ENCODE measurements around the gene SLC5A2. TPM values are rescaled to one million over a fixed set of nuclear protein-coding genes. Genes with fewer than 3 reads are reported as not detected.

Gene SLC5A2
- total RNA-seq, 1 experiment from 2014 or later = 0.13 TPM

DNA sequence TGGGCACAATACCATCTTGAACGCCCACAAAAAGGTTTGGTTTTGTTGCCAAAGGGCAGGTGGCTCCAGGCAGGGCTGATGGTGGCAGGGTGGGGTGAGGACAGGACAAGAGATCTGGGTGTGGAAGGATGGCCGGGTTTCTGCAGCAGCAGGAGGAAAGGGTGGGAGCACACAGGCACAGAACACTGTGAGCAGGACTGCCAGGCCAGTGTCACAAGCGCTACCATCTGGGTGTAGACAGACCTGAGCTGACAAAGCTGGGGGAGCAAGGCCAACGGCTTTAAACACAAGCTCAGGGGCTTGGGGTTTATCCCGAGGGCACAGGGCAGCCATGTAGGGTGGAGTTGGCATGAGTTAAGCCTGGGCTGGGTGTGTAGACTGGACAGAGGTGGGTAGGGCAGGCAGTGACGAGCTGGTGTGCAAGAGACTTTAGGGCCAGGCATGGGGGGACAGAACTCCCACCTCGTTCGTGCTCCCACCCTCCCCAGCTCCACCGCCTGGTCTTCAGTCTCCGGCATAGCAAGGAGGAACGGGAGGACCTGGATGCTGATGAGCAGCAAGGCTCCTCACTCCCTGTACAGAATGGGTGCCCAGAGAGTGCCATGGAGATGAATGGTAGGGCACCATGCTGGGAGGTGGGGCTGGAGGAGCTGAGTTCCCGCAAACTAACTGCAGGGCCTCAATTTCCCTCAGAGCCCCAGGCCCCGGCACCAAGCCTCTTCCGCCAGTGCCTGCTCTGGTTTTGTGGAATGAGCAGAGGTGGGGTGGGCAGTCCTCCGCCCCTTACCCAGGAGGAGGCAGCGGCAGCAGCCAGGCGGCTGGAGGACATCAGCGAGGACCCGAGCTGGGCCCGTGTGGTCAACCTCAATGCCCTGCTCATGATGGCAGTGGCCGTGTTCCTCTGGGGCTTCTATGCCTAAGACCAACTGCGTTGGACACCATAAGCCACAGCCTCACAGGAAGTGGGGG is 7.0 kb downstream of the SLC5A2 start:
- POLR2A ChIA-PET (ENCODE audit: unreplicated experiment) = interaction anchor here (0.6 kb wide), 1 partner anchor 372 kb away, joined by 3 read pairs; the partner anchor contains the start of gene KAT8
- TF ChIP-seq, protein P1, sequence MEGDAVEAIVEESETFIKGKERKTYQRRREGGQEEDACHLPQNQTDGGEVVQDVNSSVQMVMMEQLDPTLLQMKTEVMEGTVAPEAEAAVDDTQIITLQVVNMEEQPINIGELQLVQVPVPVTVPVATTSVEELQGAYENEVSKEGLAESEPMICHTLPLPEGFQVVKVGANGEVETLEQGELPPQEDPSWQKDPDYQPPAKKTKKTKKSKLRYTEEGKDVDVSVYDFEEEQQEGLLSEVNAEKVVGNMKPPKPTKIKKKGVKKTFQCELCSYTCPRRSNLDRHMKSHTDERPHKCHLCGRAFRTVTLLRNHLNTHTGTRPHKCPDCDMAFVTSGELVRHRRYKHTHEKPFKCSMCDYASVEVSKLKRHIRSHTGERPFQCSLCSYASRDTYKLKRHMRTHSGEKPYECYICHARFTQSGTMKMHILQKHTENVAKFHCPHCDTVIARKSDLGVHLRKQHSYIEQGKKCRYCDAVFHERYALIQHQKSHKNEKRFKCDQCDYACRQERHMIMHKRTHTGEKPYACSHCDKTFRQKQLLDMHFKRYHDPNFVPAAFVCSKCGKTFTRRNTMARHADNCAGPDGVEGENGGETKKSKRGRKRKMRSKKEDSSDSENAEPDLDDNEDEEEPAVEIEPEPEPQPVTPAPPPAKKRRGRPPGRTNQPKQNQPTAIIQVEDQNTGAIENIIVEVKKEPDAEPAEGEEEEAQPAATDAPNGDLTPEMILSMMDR (conservative IDR thresholded peaks at IDR 0.05) = no peak
- no peak for TF ChIP-seq EZH2 (IDR thresholded peaks at IDR 0.05; ENCODE audit: low read depth)

DNA sequence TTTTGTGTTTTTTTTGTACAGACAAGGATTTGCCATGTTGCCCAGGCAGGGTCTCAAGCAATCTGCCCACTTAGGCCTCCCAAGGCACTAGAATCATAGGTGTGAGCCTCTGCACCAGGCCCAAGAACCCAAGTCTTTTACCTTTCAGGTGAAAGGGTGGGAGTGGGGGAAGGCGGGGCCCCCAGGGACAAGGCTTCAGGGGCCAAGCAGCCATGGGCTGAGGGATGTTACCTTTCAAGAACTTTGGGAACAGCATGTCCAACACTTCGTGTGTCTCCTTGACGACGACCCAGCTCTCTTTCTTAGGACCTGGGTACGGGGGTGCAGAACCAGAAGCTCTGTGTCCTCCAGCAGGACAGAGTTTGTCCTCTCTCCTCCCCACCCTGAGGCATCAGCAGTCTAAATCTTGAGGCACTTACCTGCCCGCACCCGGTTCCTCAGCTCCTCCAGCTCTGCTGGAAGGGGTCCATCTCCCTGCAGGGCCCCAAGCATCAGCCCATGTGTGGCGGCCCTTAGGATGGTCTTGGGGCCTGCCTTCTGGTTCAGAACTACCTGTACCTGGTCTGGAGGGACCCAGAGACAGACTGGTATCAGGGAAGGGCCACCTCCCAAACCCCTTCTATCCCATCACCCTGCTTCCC is 9.0 kb downstream of the SLC5A2 start:
- Histone ChIP-seq H3K36me3 (ENCODE audit: low read depth) (no peaks in the 10 kb centered on the region), H3K4me2 (no peak overlapping the region), H3F3A (ENCODE audit: insufficient read depth, low read depth) (no peaks in the 10 kb centered on the region; the same call in 1 of the 2 replicates), H4K20me1 (ENCODE audit: insufficient read depth) (no peaks in the 10 kb centered on the region), H3K4me3 (no peak overlapping the region), H3K4me1 (replicated peaks; ENCODE audit: insufficient read depth) (0 out of 2 replicates have a peak, but pooled peaks cover 8% of the 10 kb centered on the region), H2AFZ (no peak overlapping the region), H3K27me3 (ENCODE audit: insufficient read depth, low read depth) (no peaks in the 10 kb centered on the region), H3K79me2 (ENCODE audit: low read depth) (no peaks in the 10 kb centered on the region), H3K27ac (no peak overlapping the region), H3K9me3 (ENCODE audit: insufficient read depth, low read depth) (no peaks in the 10 kb centered on the region), H3K9me2 (ENCODE audit: insufficient read depth) (no peaks in the 10 kb centered on the region)
- DNase-seq = no peak
- no TSS peak for BruUV-seq (replicated peaks)
- ChIA-PET CTCF (interaction anchor here (0.6 kb wide), 1 partner anchor 223 kb away, joined by 3 read pairs; no protein-coding TSS in a partner anchor), POLR2A (ENCODE audit: unreplicated experiment) (no interaction called here)
- intact Hi-C loops (cut with micrococcal nuclease; ENCODE audit: unreplicated experiment) = no loop called here
- TF ChIP-seq, protein P1 (conservative IDR thresholded peaks at IDR 0.05) = no peak

More for the DNA sequence above, 7.0 kb downstream of the SLC5A2 start:
- Histone ChIP-seq H3K4me3 (no peak overlapping the region), H3K27ac (no peak overlapping the region), H3K9me3 (ENCODE audit: insufficient read depth, low read depth) (no peaks in the 10 kb centered on the region), H3K9me2 (ENCODE audit: insufficient read depth) (no peaks in the 10 kb centered on the region), H3K4me1 (replicated peaks; ENCODE audit: insufficient read depth) (0 out of 2 replicates have a peak, but pooled peaks cover 8% of the 10 kb centered on the region), H3K4me2 (no peak overlapping the region), H4K20me1 (ENCODE audit: insufficient read depth) (no peaks in the 10 kb centered on the region), H3K79me2 (ENCODE audit: low read depth) (no peaks in the 10 kb centered on the region), H3K27me3 (ENCODE audit: insufficient read depth, low read depth) (no peaks in the 10 kb centered on the region), H3K36me3 (ENCODE audit: low read depth) (no peaks in the 10 kb centered on the region), H2AFZ (no peak overlapping the region), H3F3A (ENCODE audit: insufficient read depth, low read depth) (no peaks in the 10 kb centered on the region; the same call in 1 of the 2 replicates)
- intact Hi-C loops (cut with micrococcal nuclease; ENCODE audit: unreplicated experiment) = no loop called here
- CTCF ChIA-PET = interaction anchor here (0.6 kb wide), 1 partner anchor 18 kb away, joined by 4 read pairs; the partner anchor contains the start of gene TGFB1I1
- DNase-seq = no peak
- BruUV-seq (replicated peaks) = TSS peak; percentile 17

DNA sequence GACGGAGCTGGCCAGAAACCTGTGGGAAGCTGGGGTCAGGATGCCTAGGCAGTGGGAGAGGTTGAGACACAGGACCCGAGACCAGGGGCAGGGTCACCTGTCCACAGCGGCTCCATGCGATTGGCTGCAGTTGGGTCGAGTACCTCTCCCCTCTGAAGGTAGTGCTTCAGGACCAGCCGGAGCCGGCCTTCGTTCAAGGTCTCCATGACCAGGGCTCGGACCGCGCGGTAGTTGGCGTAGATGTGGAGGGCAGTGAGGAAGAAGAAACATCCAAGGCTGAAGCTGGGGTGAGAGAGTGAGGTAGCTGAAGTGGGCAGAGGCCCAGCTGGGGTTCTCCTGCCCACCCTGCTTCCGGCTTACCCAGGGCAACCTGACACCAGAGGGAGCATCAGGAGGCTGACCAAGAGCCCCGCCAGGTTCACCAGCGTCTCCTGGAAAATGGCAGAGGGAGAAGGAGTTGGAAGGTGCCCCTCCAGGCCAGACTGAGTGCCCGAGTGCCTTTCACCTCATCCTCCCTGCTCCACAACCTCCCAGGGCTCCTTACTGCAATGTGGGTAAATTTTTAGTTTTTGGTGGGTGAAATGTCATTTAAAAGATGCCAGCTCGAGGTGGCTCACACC is 10.7 kb downstream of the SLC5A2 start:
- TF ChIP-seq, protein P1 (conservative IDR thresholded peaks at IDR 0.05) = no peak
- no peak for TF ChIP-seq EZH2 (IDR thresholded peaks at IDR 0.05; ENCODE audit: low read depth)
- CTCF ChIA-PET = interaction anchor here (0.7 kb wide), 1 partner anchor 365 kb away, joined by 3 read pairs; no protein-coding TSS in a partner anchor

More for the DNA sequence above, 10.7 kb downstream of the SLC5A2 start:
- no peaks in the 10 kb centered on the region for H3K79me2 ChIP-seq (ENCODE audit: low read depth)
- no peaks in the 10 kb centered on the region; the same call in 1 of the 2 replicates for H3F3A ChIP-seq (ENCODE audit: insufficient read depth, low read depth)
- H3K4me3 ChIP-seq = no peak overlapping the region
- no peak overlapping the region for H3K4me2 ChIP-seq
- no TSS peak for BruUV-seq (replicated peaks)
- no peaks in the 10 kb centered on the region for H4K20me1 ChIP-seq (ENCODE audit: insufficient read depth)
- H3K36me3 ChIP-seq (ENCODE audit: low read depth) = no peaks in the 10 kb centered on the region
- no peaks in the 10 kb centered on the region for H3K9me2 ChIP-seq (ENCODE audit: insufficient read depth)
- no peaks in the 10 kb centered on the region for H3K4me1 ChIP-seq (replicated peaks; ENCODE audit: insufficient read depth)
- H2AFZ ChIP-seq = no peak overlapping the region
- H3K27me3 ChIP-seq (ENCODE audit: insufficient read depth, low read depth) = no peaks in the 10 kb centered on the region
- no peak for DNase-seq
- H3K9me3 ChIP-seq (ENCODE audit: insufficient read depth, low read depth) = no peaks in the 10 kb centered on the region
- intact Hi-C loops (cut with micrococcal nuclease; ENCODE audit: unreplicated experiment) = no loop called here
- POLR2A ChIA-PET (ENCODE audit: unreplicated experiment) = no interaction called here
- H3K27ac ChIP-seq = no peak overlapping the region

Measured in PC-9 (cell line).